HEK293 (cell line): ENCODE results near the gene ERBB4.

Experiments
- KLF7 ChIP-seq: fragments of 450-650 bp; formaldehyde crosslinking; IDR thresholded peaks from 2 replicates; pipeline ENCODE4 v1.5.1; 2016; ENCODE audit warnings: missing biosample characterization, missing genetic modification characterization, borderline replicate concordance
- SALL2 ChIP-seq: fragments of 450-650 bp; formaldehyde crosslinking; IDR thresholded peaks from 2 replicates; pipeline ENCODE4 v1.5.0; 2017; ENCODE audit warnings: missing biosample characterization, mild to moderate bottlenecking, missing genetic modification characterization, borderline replicate concordance
- YY1 ChIP-seq: fragments of 450-650 bp; formaldehyde crosslinking; IDR thresholded peaks from 2 replicates; pipeline ENCODE4 v1.5.1; 2018; ENCODE audit warnings: missing biosample characterization, missing genetic modification characterization
- ZBTB1 ChIP-seq: fragments of 450-650 bp; formaldehyde crosslinking; IDR thresholded peaks from 2 replicates; pipeline ENCODE4 v1.5.1; 2016; ENCODE audit warnings: missing biosample characterization, missing genetic modification characterization
- ZNF302 ChIP-seq: fragments of 450-650 bp; formaldehyde crosslinking; IDR thresholded peaks from 2 replicates; pipeline ENCODE4 v1.5.1; 2016; ENCODE audit warnings: missing biosample characterization, missing genetic modification characterization, low read depth
- ZNF555 ChIP-seq: fragments of 450-650 bp; formaldehyde crosslinking; conservative IDR thresholded peaks from 2 replicates; pipeline ENCODE4 v1.5.1; 2017; ENCODE audit warnings: missing biosample characterization, mild to moderate bottlenecking, missing genetic modification characterization, inconsistent platforms
- ZNF747 ChIP-seq: fragments of 450-650 bp; formaldehyde crosslinking; IDR thresholded peaks from 2 replicates; pipeline ENCODE4 v1.5.1; 2016; ENCODE audit warnings: missing biosample characterization, missing genetic modification characterization
- ZNF785 ChIP-seq: fragments of 450-650 bp; formaldehyde crosslinking; IDR thresholded peaks from 2 replicates; pipeline ENCODE4 v1.5.1; 2016; ENCODE audit warnings: missing biosample characterization, missing genetic modification characterization
- TF ChIP-seq, protein P1 (sequence below): fragments of 450-650 bp; formaldehyde crosslinking; IDR thresholded peaks from 2 replicates; pipeline ENCODE4 v1.5.1; 2016; ENCODE audit warnings: missing biosample characterization, missing genetic modification characterization

DNA sequence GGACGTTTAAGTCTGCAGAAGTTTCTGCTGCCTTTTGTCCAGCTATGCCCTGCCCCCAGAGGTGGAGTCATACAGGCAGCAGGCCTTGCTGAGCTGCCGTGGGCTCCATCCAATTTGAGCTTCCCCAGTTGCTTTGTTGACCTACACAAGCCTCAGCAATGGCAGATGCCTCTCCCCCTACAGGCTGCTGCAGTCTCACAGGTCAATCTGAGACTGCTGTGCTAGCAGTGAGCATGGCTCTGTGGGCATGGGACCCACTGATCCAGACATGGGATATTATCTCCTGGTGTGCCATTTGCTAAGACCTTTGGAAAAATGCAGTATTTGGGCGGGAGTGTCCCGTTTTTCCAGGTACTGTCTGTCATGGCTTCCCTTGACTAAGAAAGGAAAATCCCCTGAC is 726.0 kb downstream of the ERBB4 start:
- TF ChIP-seq, protein P1, sequence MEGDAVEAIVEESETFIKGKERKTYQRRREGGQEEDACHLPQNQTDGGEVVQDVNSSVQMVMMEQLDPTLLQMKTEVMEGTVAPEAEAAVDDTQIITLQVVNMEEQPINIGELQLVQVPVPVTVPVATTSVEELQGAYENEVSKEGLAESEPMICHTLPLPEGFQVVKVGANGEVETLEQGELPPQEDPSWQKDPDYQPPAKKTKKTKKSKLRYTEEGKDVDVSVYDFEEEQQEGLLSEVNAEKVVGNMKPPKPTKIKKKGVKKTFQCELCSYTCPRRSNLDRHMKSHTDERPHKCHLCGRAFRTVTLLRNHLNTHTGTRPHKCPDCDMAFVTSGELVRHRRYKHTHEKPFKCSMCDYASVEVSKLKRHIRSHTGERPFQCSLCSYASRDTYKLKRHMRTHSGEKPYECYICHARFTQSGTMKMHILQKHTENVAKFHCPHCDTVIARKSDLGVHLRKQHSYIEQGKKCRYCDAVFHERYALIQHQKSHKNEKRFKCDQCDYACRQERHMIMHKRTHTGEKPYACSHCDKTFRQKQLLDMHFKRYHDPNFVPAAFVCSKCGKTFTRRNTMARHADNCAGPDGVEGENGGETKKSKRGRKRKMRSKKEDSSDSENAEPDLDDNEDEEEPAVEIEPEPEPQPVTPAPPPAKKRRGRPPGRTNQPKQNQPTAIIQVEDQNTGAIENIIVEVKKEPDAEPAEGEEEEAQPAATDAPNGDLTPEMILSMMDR: no peak
- TF ChIP-seq ZNF785 (tag by site-specific recombination) (no peak), ZNF747 (tag by site-specific recombination) (no peak), SALL2 (tag by site-specific recombination) (no peak), YY1 (no peak), KLF7 (tag by site-specific recombination) (no peak), ZNF555 (tag by site-specific recombination) (no peak), ZBTB1 (tag by site-specific recombination) (no peak), ZNF302 (tag by site-specific recombination) (no peak)
